Neural progenitor cell (in vitro differentiated cells): ENCODE results near the gene EDN2. TPM values are rescaled to one million over a fixed set of nuclear protein-coding genes. Genes with fewer than 3 reads are reported as not detected.

Experiments
- DNase-seq: peaks from one replicate; pipeline ENCODE4 v3.0.0-alpha.2; 2016; ENCODE audit warnings: low spot score
- H2AFZ ChIP-seq: fragments of 200-600 bp; sonication (generic); replicated peaks from 2 replicates; pipeline ENCODE4 v1.6.1; 2016; ENCODE audit warnings: antibody characterized with exemption
- H3F3A ChIP-seq: fragments of 200-600 bp; sonication (generic); 2 replicates; pipeline ENCODE4 v1.6.1; 2016; ENCODE audit warnings: antibody characterized with exemption, low read depth
- H3K27ac ChIP-seq: fragments of 200-600 bp; sonication (generic); 2 replicates; pipeline ENCODE4 v1.5.1; 2016; ENCODE audit warnings: mild to moderate bottlenecking
- H3K27me3 ChIP-seq: fragments of 200-600 bp; sonication (generic); 2 replicates; pipeline ENCODE4 v1.6.1; 2016; ENCODE audit warnings: mild to moderate bottlenecking, moderate library complexity
- H3K36me3 ChIP-seq: fragments of 200-600 bp; sonication (generic); 2 replicates; pipeline ENCODE4 v1.5.1; 2016
- H3K4me1 ChIP-seq: fragments of 200-600 bp; sonication (generic); 2 replicates; pipeline ENCODE4 v1.6.1; 2016; ENCODE audit warnings: mixed run types
- H3K4me2 ChIP-seq: fragments of 200-600 bp; sonication (generic); 2 replicates; pipeline ENCODE4 v1.6.1; 2016
- H3K4me3 ChIP-seq: fragments of 200-600 bp; sonication (generic); 2 replicates; pipeline ENCODE4 v1.5.1; 2016
- H3K79me2 ChIP-seq: fragments of 200-600 bp; sonication (generic); 2 replicates; pipeline ENCODE4 v1.6.1; 2016; ENCODE audit warnings: low read depth
- H3K9ac ChIP-seq: fragments of 200-600 bp; sonication (generic); 2 replicates; pipeline ENCODE4 v1.6.1; 2016
- H3K9me3 ChIP-seq: fragments of 200-600 bp; sonication (generic); 2 replicates; pipeline ENCODE4 v1.5.1; 2016; ENCODE audit warnings: low read depth
- H4K20me1 ChIP-seq: fragments of 200-600 bp; sonication (generic); 2 replicates; pipeline ENCODE4 v1.6.1; 2016; ENCODE audit warnings: low read depth
- H3K27ac Mint-ChIP-seq: 3 replicates; pipeline ENCODE4 v1.8.0; 2021; ENCODE audit warnings: mixed read lengths
- H3K27me3 Mint-ChIP-seq: 2 replicates; pipeline ENCODE4 v1.8.0; 2022; ENCODE audit warnings: low read depth, mild to moderate bottlenecking, inconsistent platforms, moderate library complexity, mixed read lengths; ENCODE audit not compliant: insufficient read depth
- H3K36me3 Mint-ChIP-seq: 3 replicates; pipeline ENCODE4 v1.8.0; 2021; ENCODE audit warnings: mixed read lengths
- H3K4me1 Mint-ChIP-seq: 3 replicates; pipeline ENCODE4 v1.8.0; 2021; ENCODE audit warnings: mixed read lengths
- H3K4me3 Mint-ChIP-seq: 3 replicates; pipeline ENCODE4 v1.8.0; 2021; ENCODE audit warnings: mild to moderate bottlenecking, moderate library complexity, mixed read lengths
- H3K9me3 Mint-ChIP-seq: 3 replicates; pipeline ENCODE4 v1.8.0; 2020; ENCODE audit warnings: mixed read lengths
- EZH2 ChIP-seq: fragments of 200-600 bp; sonication (generic); IDR thresholded peaks from 2 replicates; pipeline ENCODE4 v1.6.1; 2017; ENCODE audit warnings: antibody characterized with exemption, mild to moderate bottlenecking, moderate library complexity
- EZH2phosphoT487 ChIP-seq: fragments of 200-600 bp; sonication (generic); IDR thresholded peaks from 2 replicates; pipeline ENCODE4 v1.6.1; 2017; ENCODE audit warnings: antibody characterized with exemption
- total RNA-seq: library from RNA; depleted of rRNA; stranded (reverse); fragments of >200 nt; gene quantifications from 2 replicates; pipeline ENCODE4 v1.2.3, GENCODE V29; 2015; ENCODE audit warnings: low replicate concordance
- TF ChIP-seq, protein P1 (sequence below): fragments of 200-600 bp; sonication (generic); IDR thresholded peaks from 2 replicates; pipeline ENCODE4 v1.5.1; 2017; ENCODE audit warnings: antibody characterized with exemption, mild to moderate bottlenecking

The EDN2 gene
- total RNA-seq, 1 donor from 2014 or later = not detected

DNA sequence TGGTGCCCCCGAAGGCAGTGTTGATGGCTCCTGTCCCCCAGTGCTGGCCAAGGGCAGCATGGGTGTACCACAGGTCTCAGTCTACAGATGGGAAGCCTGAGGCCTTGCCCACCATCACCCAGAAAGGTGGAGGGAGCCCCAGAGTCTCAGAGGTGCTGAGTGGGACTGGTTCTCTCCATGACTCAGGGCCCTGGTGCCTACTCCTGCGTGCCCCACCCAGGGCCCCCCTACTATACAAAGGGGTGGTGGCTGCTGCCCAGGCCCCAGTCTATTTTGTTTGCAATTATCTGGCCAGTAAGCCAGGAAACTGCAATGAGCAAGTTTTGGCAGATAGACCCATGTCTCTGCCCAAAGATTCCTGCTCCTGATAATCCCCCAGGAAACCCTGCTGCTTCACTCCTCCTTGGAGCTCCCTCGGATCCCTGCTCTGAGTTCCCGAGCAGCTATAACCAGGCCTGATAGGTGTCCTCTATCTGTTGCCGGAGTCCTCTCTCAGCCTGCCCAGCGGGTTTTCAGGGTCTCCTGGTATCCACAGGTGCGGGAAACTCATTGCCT is 41.7 kb downstream of the EDN2 start:
- H3K4me3 ChIP-seq = no peak overlapping the region
- peaks cover 2% of the 10 kb centered on the region for H3K4me1 Mint-ChIP-seq

DNA sequence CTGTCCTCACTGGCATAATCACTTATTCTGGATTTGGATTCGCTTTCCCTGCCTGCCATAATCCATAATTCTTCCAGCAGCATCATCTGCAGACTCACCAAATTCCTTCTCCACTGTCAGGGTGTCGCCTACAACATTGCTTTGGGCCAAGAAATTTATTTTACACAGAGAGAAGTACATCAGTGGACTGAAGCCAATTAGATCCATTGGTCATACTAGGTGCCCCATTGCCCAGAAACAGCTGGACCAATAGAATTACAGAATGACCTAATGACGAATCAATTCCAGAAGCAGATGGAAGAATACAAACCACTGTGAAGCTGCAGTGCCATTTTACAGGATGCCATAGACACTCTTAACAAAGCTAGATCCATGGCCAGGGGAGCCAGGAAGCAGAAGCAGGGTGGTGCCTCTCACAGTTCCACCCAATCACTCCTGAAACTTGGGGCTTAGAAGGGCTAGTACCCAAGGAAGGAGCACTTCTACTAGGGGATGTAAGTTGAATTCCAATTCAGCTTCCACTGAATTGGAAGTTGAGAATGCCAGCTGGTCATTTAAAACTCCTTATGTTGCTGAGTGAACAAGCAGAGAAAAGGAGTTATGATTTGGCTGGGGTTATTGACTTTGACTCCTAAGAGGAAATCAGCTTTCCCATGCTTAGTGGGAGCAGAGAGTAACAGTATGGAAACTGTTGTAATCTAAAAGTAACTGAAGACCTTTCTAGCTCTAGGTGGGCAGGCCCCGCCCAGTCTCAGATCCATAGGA is 44.0 kb downstream of the EDN2 start:
- peaks cover 13% of the 10 kb centered on the region for H3K9me3 Mint-ChIP-seq
- Histone ChIP-seq H4K20me1 (no peaks in the 10 kb centered on the region), H3K4me3 (no peak overlapping the region), H3F3A (no peaks in the 10 kb centered on the region), H3K27ac (no peak overlapping the region), H3K79me2 (no peaks in the 10 kb centered on the region), H3K9ac (no peak overlapping the region), H3K36me3 (no peaks in the 10 kb centered on the region), H3K9me3 (no peaks in the 10 kb centered on the region), H2AFZ (no peak overlapping the region), H3K4me2 (no peak overlapping the region), H3K4me1 (peaks cover 12% of the 10 kb centered on the region), H3K27me3 (no peaks in the 10 kb centered on the region)
- H3K27me3 Mint-ChIP-seq = peaks cover 9% of the 10 kb centered on the region
- no peak overlapping the region for H3K27ac Mint-ChIP-seq
- H3K36me3 Mint-ChIP-seq = peaks cover 3% of the 10 kb centered on the region
- DNase-seq = no peak
- H3K4me3 Mint-ChIP-seq = no peak overlapping the region
- no peak for TF ChIP-seq EZH2phosphoT487
- no peak for TF ChIP-seq EZH2
- TF ChIP-seq, protein P1, sequence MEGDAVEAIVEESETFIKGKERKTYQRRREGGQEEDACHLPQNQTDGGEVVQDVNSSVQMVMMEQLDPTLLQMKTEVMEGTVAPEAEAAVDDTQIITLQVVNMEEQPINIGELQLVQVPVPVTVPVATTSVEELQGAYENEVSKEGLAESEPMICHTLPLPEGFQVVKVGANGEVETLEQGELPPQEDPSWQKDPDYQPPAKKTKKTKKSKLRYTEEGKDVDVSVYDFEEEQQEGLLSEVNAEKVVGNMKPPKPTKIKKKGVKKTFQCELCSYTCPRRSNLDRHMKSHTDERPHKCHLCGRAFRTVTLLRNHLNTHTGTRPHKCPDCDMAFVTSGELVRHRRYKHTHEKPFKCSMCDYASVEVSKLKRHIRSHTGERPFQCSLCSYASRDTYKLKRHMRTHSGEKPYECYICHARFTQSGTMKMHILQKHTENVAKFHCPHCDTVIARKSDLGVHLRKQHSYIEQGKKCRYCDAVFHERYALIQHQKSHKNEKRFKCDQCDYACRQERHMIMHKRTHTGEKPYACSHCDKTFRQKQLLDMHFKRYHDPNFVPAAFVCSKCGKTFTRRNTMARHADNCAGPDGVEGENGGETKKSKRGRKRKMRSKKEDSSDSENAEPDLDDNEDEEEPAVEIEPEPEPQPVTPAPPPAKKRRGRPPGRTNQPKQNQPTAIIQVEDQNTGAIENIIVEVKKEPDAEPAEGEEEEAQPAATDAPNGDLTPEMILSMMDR = no peak
- peaks cover 12% of the 10 kb centered on the region for H3K4me1 Mint-ChIP-seq

More for the DNA sequence above, 41.7 kb downstream of the EDN2 start:
- Histone ChIP-seq H3F3A (no peaks in the 10 kb centered on the region), H3K27ac (no peak overlapping the region), H3K36me3 (no peaks in the 10 kb centered on the region), H3K4me1 (no peaks in the 10 kb centered on the region), H4K20me1 (no peaks in the 10 kb centered on the region), H3K9me3 (no peaks in the 10 kb centered on the region), H3K27me3 (no peaks in the 10 kb centered on the region), H2AFZ (no peak overlapping the region), H3K4me2 (no peak overlapping the region), H3K9ac (no peak overlapping the region), H3K79me2 (no peaks in the 10 kb centered on the region)
- Mint-ChIP-seq H3K27me3 (peaks cover 9% of the 10 kb centered on the region), H3K9me3 (peaks cover 16% of the 10 kb centered on the region), H3K4me3 (no peak overlapping the region), H3K27ac (no peak overlapping the region), H3K36me3 (peaks cover 3% of the 10 kb centered on the region)
- TF ChIP-seq EZH2 = no peak
- TF ChIP-seq, protein P1 = no peak
- no peak for TF ChIP-seq EZH2phosphoT487
- no peak for DNase-seq

DNA sequence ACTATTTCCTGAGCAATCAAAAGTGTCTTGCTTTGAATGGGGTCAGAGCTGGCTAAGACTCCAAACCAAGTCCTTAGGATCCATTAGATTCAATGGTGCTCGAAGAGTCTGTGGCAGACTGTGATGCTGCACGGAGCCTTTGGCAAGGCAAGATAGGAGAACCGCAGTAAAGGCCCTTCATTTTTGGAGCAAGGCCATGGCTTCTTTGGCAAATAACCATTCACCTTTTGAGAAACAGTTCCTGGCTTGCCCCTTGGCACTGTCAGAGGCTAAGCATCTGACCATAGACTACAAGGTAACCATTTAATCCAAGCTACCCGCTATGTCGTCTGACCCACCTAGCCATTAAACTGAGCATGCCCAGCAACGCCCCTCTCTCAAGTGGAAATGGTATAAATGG is 45.2 kb downstream of the EDN2 start:
- no peak overlapping the region for H2AFZ ChIP-seq
- peaks cover 24% of the 10 kb centered on the region for H3K4me1 Mint-ChIP-seq
- no peak overlapping the region for H3K4me3 ChIP-seq
- H3K4me3 Mint-ChIP-seq = no peak overlapping the region
- no peaks in the 10 kb centered on the region for H4K20me1 ChIP-seq
- DNase-seq = no peak
- H3K9me3 ChIP-seq = no peaks in the 10 kb centered on the region
- no peaks in the 10 kb centered on the region for H3K36me3 Mint-ChIP-seq
- no peak overlapping the region for H3K27ac ChIP-seq
- H3K27ac Mint-ChIP-seq = no peak overlapping the region
- no peaks in the 10 kb centered on the region for H3K79me2 ChIP-seq
- H3F3A ChIP-seq = no peaks in the 10 kb centered on the region
- H3K36me3 ChIP-seq = no peaks in the 10 kb centered on the region
- TF ChIP-seq EZH2phosphoT487 (no peak), EZH2 (no peak)
- TF ChIP-seq, protein P1 = no peak
- H3K9ac ChIP-seq = no peak overlapping the region
- peaks cover 6% of the 10 kb centered on the region for H3K9me3 Mint-ChIP-seq
- H3K4me1 ChIP-seq = peaks cover 13% of the 10 kb centered on the region
- H3K4me2 ChIP-seq = no peak overlapping the region
- H3K27me3 ChIP-seq = no peaks in the 10 kb centered on the region
- H3K27me3 Mint-ChIP-seq = peaks cover 10% of the 10 kb centered on the region
